ENCODE results near the gene IZUMO2.

The IZUMO2 gene

GRCh38 chr19:50162988-50163387 lies at the start of gene IZUMO2:
Gene IZUMO2 (minus strand): TSS chr19:50163281. CDS start chr19:50163194, 87 bp downstream.
- DNase-seq (ENCODE audit: low spot score) = no peak

- DNase-seq (ENCODE audit: low spot score) = no peak
These were observed 47.3 kb upstream of the IZUMO2 start for GRCh38 chr19:50210425-50210824.

DNA sequence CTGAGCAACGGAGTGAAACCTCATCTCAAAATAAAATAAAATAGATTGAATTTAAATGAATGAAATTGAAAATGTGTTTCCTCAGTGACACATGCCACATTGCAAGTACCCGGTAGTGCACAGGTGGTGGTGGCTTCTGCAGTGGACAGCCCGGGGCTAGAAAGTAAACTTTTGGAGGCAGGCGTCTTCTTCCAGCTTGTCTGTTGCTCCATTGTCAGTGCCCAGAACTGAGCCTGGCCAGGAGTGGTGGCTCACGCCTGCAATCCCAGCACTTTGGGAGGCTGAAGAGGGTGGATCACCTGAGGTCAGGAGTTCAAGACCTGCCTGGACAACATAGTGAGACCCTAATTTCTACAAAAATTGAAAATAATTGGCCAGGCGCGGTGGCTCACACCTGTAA lies 46.0 kb upstream of the IZUMO2 start:
- DNase-seq (ENCODE audit: low spot score) = no peak

GRCh38 chr19:50207730-50208129 lies 44.6 kb upstream of the IZUMO2 start:
- DNase-seq (ENCODE audit: low spot score) = no peak

GRCh38 chr19:50206191-50206590 lies 43.1 kb upstream of the IZUMO2 start:
- no peak for DNase-seq (ENCODE audit: low spot score)

DNA sequence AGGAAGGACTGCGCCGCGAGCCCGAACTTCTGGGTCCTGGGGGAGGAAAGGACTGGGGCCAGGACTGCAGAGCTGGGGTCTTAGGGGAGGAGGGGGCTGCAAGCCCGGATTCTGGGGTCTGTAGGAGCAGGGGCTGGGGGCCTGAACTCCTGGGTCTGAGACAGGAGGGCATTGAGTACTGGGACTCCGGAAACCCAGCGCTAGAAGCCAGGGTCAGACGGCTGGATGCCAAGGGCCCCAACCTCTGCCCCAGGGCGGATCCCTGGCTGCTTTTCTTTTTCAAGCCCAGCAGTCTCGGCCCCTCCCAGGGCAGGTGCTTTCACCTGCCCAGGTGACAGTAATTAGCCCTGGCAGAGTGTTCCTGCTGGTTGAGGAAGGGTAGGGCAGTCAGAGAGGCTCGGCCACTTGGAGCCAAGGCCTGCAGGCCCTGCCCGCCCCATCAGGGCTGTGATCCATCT lies 42.6 kb upstream of the IZUMO2 start:
- DNase-seq (ENCODE audit: low spot score) = peak; percentile 71

DNA sequence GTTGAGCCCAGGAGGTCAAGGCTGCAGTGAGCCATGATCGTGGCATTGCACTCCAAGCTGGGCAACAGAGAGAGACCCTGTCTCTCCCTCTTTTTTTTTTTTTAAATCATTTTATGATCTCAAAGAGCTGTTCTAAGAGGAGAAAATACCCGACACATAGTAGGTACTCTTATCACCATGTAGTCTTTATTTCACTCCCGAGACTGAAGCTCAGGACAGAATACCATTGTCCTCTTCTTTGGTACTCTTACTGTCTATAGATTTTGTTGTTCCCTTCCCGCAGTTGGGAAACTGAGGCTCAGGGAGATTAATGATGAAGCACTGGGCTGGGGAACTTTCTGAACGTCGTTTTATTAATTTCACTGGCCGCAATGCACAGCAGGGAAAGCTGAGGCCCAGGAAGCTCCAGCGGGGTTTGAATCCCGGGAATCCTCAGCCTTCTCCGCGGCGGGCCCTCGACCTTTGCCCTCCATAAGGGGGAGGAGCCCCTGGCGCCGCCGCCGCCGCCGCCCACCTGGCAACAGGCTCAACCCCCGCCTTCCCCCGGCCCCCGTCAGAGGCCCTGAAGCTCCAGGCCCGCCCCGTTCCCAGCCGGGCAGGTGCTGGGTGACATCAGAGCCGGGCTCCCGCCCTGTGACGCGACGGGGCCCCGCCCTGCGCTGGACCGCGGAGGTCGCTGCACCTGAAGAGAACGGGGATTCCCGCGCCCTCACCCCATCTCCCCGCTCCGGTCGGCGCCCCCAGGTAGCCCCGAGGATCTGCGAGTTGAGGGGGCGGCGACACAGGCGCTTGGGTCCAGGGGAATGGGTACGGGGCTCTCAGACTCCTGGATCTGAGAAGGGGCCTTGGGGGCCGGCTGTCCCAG lies 42.0 kb upstream of the IZUMO2 start:
- peak; percentile 90 for DNase-seq (ENCODE audit: low spot score)

DNA sequence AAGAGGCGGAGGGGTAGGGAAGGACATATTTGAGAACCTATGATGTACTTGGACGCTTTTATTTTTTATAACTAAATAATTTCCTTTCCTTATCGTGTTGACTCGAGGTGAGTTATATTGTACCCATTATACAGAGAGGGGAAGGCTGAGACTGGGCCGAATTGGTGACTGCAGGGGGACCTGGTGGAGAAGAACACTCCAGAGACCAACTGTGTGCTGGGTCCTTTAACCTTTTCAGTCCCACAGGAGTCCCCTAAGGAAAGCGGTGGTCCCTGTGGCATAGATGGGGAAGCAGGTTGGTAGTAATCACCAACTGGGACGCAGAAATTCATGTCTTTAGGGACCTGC lies 41.0 kb upstream of the IZUMO2 start:
- no peak for DNase-seq (ENCODE audit: low spot score)

DNA sequence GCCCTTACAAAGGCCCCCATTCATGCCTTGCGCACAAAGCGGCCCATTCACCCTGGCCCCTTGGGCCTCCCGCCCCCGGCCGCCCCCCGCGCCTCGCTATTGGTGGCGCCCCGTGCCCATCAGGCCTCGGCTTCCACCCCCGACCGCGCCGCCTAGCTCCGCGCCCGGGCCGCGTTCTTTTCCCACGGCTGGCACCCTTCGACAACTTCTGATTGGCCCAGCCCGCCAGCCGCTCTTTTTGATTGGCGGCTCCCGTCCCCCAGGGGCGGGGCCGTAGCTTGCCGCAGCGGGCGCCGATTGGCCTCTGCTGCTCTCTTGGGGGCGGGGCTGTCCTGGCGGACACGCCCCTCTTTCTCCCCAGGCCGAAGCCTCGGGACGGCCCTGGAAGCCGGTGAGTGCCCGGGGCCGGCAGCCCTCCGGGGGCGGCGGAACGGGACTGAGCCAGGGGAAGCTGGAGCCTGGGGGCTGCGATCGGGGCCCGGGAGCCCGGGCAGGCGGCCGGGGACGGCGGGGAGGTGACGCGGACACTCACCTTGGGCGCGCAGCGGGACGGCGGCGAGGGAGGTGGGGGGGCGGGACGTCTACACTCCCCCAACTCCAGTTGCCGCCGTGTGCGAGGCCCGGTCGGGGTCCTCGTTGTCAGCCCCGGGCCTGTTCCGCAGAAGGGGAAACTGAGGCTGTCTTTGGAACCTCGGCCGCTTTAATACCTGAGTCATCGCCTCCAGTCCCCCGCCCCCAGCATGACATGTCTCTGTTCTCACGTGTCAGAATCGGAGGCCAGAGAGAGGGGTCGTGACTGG lies 40.4 kb upstream of the IZUMO2 start, which contains the start of gene MYH14:
Gene MYH14 (plus strand): TSS at position 342 of the 800 bp plus-strand sequence. CDS start 6,744 bp downstream, outside the sequence.
- peak; percentile 98 for DNase-seq (ENCODE audit: low spot score)

DNA sequence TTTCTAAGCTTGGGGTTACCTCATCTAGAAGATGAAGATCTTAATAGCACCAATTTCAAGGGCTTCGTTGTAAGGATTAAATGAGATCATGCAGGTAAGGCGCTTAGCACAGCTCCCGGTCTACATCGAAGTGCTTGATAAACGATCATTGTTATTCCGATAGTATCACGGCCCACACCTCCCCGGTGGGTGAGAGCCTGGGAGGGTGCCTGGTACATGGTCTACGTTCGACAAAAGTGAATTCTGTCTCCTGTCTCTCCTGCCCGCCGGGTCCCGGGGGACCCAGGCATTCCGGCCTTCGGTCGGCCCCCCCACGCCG lies 39.8 kb upstream of the IZUMO2 start:
- no peak for DNase-seq (ENCODE audit: low spot score)

DNA sequence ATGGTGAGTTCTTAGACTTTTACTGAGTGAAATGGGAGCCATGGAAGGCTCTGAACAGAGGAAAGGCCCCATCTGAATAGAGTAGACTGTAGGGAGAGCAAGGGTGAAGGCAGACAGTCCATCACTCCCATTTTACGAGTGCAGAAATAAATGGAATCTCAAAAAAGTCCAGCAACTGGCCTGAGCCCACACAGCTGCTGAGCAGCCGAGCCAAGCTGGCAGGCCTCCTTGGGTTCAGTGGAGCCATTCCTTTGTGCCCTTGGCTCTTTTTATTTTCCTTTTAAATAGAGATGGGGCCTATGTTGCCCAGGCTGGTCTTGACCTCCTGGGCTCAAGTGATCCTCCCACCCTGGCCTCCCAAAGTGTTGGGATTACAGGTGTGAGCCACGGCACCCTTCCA lies 39.3 kb upstream of the IZUMO2 start:
- DNase-seq (ENCODE audit: low spot score) = no peak

GRCh38 chr19:50199259-50199555 lies 36.1 kb upstream of the IZUMO2 start:
- no peak for DNase-seq (ENCODE audit: low spot score)

GRCh38 chr19:50198431-50199258 lies 35.6 kb upstream of the IZUMO2 start:
- no peak for DNase-seq (ENCODE audit: low spot score)

DNA sequence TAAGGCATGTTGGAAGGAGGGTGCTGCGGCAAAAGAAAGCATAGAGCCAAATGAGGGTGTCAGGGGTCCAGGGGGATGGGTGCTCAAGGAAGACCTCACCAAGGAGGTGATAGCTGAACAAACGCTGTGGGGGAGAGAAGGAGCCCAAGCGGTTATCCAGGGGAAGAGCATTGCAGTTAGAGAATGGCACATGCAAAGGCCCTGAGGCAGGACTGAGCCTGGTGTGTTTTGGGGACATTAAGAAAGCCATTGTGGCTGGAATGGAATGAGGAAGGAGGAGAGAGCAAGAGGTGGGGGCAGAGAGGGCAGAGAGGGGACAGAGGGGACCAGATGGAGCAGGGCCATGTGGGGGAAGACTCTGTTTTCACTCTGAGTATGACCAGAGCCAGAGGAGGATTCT lies 34.3 kb upstream of the IZUMO2 start:
- no peak for DNase-seq (ENCODE audit: low spot score)

DNA sequence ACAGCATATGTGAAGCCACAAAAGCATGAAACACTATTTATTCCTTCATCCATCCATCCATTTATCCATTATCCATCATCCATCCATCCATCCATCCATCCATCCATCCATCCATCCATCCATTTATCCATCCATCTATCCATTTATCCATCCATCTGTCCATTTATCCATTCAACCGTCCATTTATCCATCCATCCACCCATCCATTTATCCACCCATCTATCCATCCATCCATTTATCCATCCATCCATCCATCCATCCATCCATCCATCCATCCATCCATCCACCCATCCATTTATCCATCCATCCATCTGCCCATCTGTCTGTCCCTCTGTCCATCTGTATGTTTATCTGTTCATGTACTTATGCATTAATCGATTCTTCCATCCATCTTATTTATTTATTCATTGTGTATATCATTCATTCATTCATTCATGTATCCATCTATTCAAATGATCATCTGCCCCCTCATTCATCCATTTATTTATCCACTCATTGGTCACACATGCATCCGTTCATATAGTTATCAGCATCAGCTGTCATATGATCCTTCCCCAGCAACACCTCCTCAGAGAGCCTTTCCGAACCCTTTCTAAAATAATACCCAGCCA lies 33.3 kb upstream of the IZUMO2 start:
- no peak for DNase-seq (ENCODE audit: low spot score)

DNA sequence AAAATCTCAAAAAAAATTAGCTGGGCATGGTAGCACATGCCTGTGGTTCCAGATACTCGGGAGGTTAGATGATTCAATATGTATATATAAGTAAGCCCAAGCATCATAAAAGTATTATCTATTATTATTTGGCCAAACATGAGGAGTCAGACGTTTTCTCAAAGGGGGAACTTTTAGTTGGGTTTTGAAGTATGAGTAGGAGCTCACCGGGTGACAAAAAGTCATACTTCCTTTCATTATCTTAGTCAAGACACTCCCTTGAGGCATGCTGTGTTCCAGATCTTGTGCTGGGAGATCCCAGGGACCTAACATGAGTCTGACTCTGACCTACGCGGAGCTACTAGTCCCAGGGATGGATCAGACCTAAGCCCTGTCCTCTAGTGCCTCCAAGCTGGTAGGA lies 32.1 kb upstream of the IZUMO2 start:
- no peak for DNase-seq (ENCODE audit: low spot score)

DNA sequence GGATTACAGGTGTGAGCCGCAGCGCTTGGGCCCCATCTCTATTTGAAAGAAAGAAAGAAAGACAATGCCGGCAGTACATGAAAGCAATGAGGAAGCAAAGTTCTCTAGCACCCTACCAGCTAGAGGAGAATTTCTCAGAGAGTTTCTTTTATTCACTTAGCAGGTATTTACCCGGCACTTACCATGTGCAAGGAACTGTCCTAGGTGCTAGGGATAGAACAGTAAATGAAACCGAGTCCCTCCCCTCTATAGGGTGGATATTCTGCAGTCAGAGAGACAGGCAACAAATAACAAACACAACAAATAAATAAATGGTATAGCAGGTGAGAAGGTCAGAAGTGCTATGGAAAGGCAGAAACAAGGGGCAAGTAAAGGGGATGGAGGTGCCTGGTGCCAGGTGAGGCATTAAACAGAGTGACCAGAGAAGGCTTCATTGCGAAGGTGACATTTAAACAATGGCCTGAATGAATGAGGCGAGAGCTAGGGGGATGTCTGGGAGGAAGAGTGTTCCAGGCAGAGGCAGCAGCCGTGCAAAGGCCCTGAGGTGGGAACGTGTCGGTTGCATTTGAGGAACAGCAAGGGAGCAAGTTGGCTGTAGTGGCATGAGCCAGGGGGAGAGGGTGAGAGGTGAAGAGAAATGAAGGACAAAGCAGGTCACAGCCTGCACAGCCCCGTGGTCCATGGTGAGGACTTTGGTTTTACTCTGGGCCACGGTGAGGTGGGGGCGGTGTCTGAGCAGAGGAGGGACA lies 29.6 kb upstream of the IZUMO2 start:
- DNase-seq (ENCODE audit: low spot score) = no peak

GRCh38 chr19:50191216-50191615 lies 28.1 kb upstream of the IZUMO2 start:
- DNase-seq (ENCODE audit: low spot score) = peak; percentile 49

DNA sequence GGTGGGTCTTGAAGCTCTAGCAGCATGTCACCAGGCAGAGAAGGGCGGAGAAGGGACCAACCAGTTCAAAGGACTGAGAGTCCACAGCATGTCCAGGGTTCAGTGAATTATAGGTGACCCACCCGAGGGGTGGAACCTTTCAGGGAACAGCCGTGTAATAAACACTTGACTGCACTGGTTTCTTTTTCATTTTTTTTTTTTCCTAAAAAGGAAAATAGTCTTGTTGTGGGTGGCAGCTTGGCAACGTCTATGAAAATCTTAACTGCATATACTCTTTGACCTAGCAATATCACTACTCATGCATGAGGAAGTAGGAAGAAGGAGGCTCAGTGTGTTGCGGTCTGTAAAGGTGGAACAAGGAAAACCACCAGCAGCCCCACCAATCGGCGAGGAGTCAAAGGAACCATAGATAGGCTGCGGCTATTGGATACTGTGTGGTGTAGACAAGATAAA lies 27.4 kb upstream of the IZUMO2 start:
- peak; percentile 83 for DNase-seq (ENCODE audit: low spot score)

- no peak for DNase-seq (ENCODE audit: low spot score)
These were observed 26.2 kb upstream of the IZUMO2 start for GRCh38 chr19:50189331-50189730.

DNA sequence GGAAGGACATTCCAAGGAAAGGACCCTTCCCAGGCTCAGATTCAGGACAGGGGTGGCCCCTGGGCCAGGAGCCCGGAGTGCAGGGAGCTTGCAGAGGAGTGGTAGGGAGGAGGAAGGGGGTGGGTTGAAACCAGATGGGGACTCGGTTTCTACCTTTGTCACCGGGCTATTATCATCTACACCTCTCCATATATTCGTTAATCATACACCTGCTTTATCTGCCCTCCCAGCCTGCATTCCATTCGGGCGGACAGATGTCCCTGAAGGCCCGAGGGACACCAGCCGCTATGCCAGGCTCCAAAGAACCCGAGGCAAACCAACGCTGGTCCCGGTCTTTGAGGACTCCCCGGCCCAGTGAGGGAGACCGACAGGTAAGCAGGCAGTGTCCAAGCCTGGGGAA lies 24.9 kb upstream of the IZUMO2 start:
- DNase-seq (ENCODE audit: low spot score) = no peak

Measured in LoVo (cell line).